Neural cell (in vitro differentiated cells): ENCODE measurements around the gene FGR. TPM values are rescaled to one million over a fixed set of nuclear protein-coding genes. Genes with fewer than 3 reads are reported as not detected.

Experiments used
- H2AFZ ChIP-seq: fragments of 200-600, 300-800 bp; sonication (generic), shearing (Covaris generic); 2 replicates; pipeline ENCODE4 v1.6.0; 2014; ENCODE audit warnings: low read depth, mild to moderate bottlenecking, antibody characterized with exemption, low read length, moderate library complexity
- H3F3A ChIP-seq: fragments of 200-600 bp; shearing (Covaris generic); 2 replicates; pipeline ENCODE4 v1.6.1; 2016; ENCODE audit warnings: mild to moderate bottlenecking, moderate library complexity, mixed read lengths, antibody characterized with exemption, low read length; ENCODE audit not compliant: insufficient read depth, poor library complexity, severe bottlenecking
- H3K27ac ChIP-seq: fragments of 200-600, 300-800 bp; sonication (generic), shearing (Covaris generic); 2 replicates; pipeline ENCODE4 v1.5.1; 2014; ENCODE audit warnings: mild to moderate bottlenecking, low read length, moderate library complexity
- H3K27me3 ChIP-seq: fragments of 300-800, 200-600 bp; sonication (generic), shearing (Covaris generic); 2 replicates; pipeline ENCODE4 v1.6.0; 2014; ENCODE audit warnings: mild to moderate bottlenecking, low read depth, low read length, moderate library complexity; ENCODE audit not compliant: insufficient read depth
- H3K36me3 ChIP-seq: fragments of 300-800, 200-600 bp; sonication (generic), shearing (Covaris generic); 2 replicates; pipeline ENCODE4 v1.5.1; 2014; ENCODE audit warnings: mild to moderate bottlenecking, antibody characterized with exemption, low read length, moderate library complexity; ENCODE audit not compliant: insufficient read depth
- H3K4me2 ChIP-seq: fragments of 300-800, 200-600 bp; sonication (generic), shearing (Covaris generic); 2 replicates; pipeline ENCODE4 v1.6.0; 2014; ENCODE audit warnings: mild to moderate bottlenecking, low read length
- H3K4me3 ChIP-seq: fragments of 300-800, 200-600 bp; sonication (generic), shearing (Covaris generic); 2 replicates; pipeline ENCODE4 v1.5.1; 2014; ENCODE audit warnings: mild to moderate bottlenecking, low read length, moderate library complexity
- H3K79me2 ChIP-seq: fragments of 200-600 bp; shearing (Covaris generic); replicated peaks from 2 replicates; pipeline ENCODE4 v1.6.0; 2014; ENCODE audit warnings: mild to moderate bottlenecking, low read length, moderate library complexity; ENCODE audit not compliant: insufficient read depth
- H3K9ac ChIP-seq: fragments of 300-800, 200-600 bp; sonication (generic), shearing (Covaris generic); 2 replicates; pipeline ENCODE4 v1.6.1; 2016; ENCODE audit warnings: mild to moderate bottlenecking, low read length, mixed read lengths
- H3K9me2 ChIP-seq: fragments of 200-600 bp; shearing (Covaris generic); 2 replicates; pipeline ENCODE4 v1.6.1; 2016; ENCODE audit warnings: mild to moderate bottlenecking, low read length, mixed read lengths; ENCODE audit not compliant: insufficient read depth
- H3K9me3 ChIP-seq: fragments of 200-600, 300-800 bp; sonication (generic), shearing (Covaris generic); 2 replicates; pipeline ENCODE4 v1.6.1; 2016; ENCODE audit warnings: mild to moderate bottlenecking, mixed run types, low read length, moderate library complexity, mixed read lengths
- H4K20me1 ChIP-seq: fragments of 200-600 bp; shearing (Covaris generic); 2 replicates; pipeline ENCODE4 v1.6.1; 2016; ENCODE audit warnings: mild to moderate bottlenecking, mixed run types; ENCODE audit not compliant: insufficient read depth
- CTCF ChIP-seq: fragments of 450-650 bp; IDR thresholded peaks from 2 replicates; pipeline ENCODE4 v1.5.1; 2014; ENCODE audit warnings: antibody characterized with exemption, mild to moderate bottlenecking, moderate library complexity; ENCODE audit not compliant: poor library complexity, severe bottlenecking
- EP300 ChIP-seq: fragments of 450-650 bp; conservative IDR thresholded peaks from 2 replicates; pipeline ENCODE4 v1.6.1; 2014; ENCODE audit warnings: antibody characterized with exemption, mild to moderate bottlenecking, moderate library complexity; ENCODE audit not compliant: poor library complexity, severe bottlenecking
- EZH2 ChIP-seq: fragments of 200-600, 300-800 bp; shearing (Covaris generic), sonication (generic); IDR thresholded peaks from 2 replicates; pipeline ENCODE4 v1.6.1; 2014; ENCODE audit warnings: antibody characterized with exemption, low read length, borderline replicate concordance, mild to moderate bottlenecking; ENCODE audit not compliant: insufficient read depth, poor library complexity, severe bottlenecking
- MXI1 ChIP-seq: fragments of 450-650 bp; conservative IDR thresholded peaks from 2 replicates; pipeline ENCODE4 v1.6.1; 2014; ENCODE audit warnings: antibody characterized with exemption, mild to moderate bottlenecking; ENCODE audit not compliant: poor library complexity, severe bottlenecking
- POLR2AphosphoS5 ChIP-seq: IDR thresholded peaks from 2 replicates; pipeline ENCODE4 v1.6.1; 2012
- RAD21 ChIP-seq: fragments of 450-650 bp; conservative IDR thresholded peaks from 2 replicates; pipeline ENCODE4 v1.6.1; 2014; ENCODE audit warnings: antibody characterized with exemption, mild to moderate bottlenecking, moderate library complexity
- REST ChIP-seq: IDR thresholded peaks from 2 replicates; pipeline ENCODE4 v1.6.1; 2012; ENCODE audit warnings: borderline replicate concordance
- SMC3 ChIP-seq: fragments of 450-650 bp; conservative IDR thresholded peaks from 2 replicates; pipeline ENCODE4 v1.6.1; 2014; ENCODE audit warnings: antibody characterized with exemption, mild to moderate bottlenecking, moderate library complexity; ENCODE audit not compliant: poor library complexity
- TAF1 ChIP-seq: IDR thresholded peaks from 2 replicates; pipeline ENCODE4 v1.6.1; 2012; ENCODE audit warnings: low read depth
- polyA plus RNA-seq: library from polyadenylated mRNA; depleted of rRNA; stranded (reverse); fragments of >200 nt; gene quantifications from 2 replicates; pipeline ENCODE4 v1.2.3, GENCODE V29; 2014

FGR gene
- polyA plus RNA-seq, 1 donor from 2014 or later, result not detected

- no peak for TF ChIP-seq CTCF
These were observed 64.6 kb downstream of the FGR start (continued) for GRCh38 chr1:27570356-27570755.

GRCh38 chr1:27569506-27570291 lies 65.3 kb downstream of the FGR start:
- peak overlapping the region; percentile 41 for H3K27ac ChIP-seq
- H3K4me3 ChIP-seq, result no peak overlapping the region
- H2AFZ ChIP-seq, result no peak overlapping the region
- no peaks in the 10 kb centered on the region for H3K9me2 ChIP-seq
- no peaks in the 10 kb centered on the region for H4K20me1 ChIP-seq
- peaks cover 12% of the 10 kb centered on the region for H3F3A ChIP-seq
- H3K9me3 ChIP-seq, result no peaks in the 10 kb centered on the region
- no peaks in the 10 kb centered on the region for H3K27me3 ChIP-seq
- H3K79me2 ChIP-seq, result peaks cover 82% of the 10 kb centered on the region
- H3K9ac ChIP-seq, result peak overlapping the region; percentile 18
- no peak for TF ChIP-seq CTCF
- TF ChIP-seq EP300, result no peak
- no peak for TF ChIP-seq TAF1
- TF ChIP-seq RAD21, result no peak
- TF ChIP-seq REST, result no peak
- TF ChIP-seq MXI1, result no peak
- TF ChIP-seq SMC3, result no peak
- no peak for TF ChIP-seq POLR2AphosphoS5
- TF ChIP-seq EZH2, result no peak
- H3K4me2 ChIP-seq, result no peak overlapping the region
- no peaks in the 10 kb centered on the region for H3K36me3 ChIP-seq
